HG03558 (cell line): Measurements from ENCODE around the gene IFI35.

Source experiments
- ATAC-seq: cut with Tn5 transposase; IDR thresholded peaks from one replicate; pipeline ENCODE4 v1.9.1; 2021; ENCODE audit warnings: moderate number of reproducible peaks; ENCODE audit not compliant: unreplicated experiment; ENCODE audit errors: extremely low read depth

IFI35 gene

DNA sequence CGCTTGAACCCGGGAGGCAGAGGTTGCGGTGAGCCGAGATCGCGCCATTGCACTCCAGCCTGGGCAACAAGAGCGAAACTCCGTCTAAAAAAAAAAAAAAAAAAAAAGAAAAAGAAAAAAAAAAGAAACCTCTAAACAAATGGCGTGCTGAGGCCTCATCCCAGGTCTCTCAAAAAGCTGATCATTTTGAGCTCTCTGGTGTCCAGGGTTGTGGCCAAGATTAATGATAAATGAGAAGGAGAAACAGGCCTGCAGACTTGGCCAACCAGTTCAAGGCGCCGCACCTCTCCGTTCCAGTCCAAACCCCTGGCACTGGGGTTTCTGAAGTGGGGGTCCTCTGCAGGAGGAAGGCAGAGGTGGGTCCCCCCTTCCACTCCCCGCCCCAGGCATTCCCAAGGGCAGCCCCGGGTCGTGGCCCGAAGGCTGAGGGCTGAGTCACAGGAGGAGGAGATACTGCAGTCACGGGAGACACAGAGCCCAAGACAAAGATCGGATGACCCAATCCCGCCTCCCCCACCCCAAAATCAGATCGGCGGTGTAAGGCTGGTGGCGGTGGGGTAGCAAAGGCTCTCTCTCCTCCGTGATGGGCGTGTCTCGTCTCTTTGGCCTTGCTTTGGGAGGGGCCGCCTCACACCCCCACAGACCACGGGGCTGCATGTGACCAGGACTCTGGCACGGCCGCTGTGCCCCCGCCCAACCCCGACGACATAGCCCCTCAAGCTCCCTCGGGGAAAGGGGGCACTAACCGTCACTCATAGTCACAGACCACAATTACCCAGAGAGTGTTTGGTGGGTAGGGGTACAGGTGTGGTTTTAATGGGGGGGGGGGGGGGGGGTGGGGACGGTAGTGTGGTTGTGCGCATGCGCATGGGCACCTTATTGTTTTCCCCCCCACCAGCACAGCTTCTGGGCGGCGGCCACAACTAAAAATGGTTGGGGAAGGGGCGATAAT lies 14.5 kb downstream of the IFI35 start:
- ATAC-seq, result no peak

DNA sequence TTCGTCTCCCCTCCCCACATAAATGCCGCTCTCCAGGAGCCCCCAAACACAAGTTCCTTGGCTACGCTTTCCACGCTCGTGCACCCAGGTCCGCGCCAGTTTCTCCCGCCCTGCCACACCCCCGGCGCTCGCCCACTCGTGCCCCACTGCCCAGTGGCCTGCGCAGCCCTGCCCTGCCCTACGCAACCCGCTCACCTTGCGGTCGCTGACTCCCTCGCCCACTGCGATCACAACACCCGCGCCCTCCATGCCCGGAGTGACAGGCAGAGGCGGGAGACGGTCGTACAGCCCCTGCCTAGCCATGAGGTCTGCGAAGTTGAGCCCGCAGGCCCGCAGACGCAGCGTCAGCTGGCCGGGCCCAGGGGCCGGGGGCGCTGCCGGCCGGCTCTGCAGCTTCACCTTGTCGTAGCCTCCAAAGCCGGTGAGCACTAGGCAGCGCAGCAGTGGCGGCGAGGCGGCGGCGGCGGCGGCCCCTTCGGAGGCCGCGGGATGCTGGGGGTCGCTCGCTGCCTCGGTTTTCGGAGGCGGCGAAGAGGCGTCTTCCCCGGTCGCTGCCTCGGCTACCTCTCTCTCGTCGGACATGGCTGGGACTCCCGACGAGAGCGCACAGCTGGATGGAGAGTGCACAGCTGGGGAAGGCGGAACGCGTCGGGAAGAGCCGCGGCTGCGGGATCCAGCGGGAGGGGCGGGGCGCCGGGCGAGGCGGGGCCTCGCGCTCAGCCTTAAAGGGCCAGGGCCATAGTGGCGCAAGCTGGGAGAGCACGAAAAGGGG lies 15.3 kb downstream of the IFI35 start, which contains the start of gene VAT1:
VAT1 (minus strand) TSS at position 645 of the 772 bp plus-strand sequence; CDS start at position 582, 63 bp downstream.
- ATAC-seq, result no peak

DNA sequence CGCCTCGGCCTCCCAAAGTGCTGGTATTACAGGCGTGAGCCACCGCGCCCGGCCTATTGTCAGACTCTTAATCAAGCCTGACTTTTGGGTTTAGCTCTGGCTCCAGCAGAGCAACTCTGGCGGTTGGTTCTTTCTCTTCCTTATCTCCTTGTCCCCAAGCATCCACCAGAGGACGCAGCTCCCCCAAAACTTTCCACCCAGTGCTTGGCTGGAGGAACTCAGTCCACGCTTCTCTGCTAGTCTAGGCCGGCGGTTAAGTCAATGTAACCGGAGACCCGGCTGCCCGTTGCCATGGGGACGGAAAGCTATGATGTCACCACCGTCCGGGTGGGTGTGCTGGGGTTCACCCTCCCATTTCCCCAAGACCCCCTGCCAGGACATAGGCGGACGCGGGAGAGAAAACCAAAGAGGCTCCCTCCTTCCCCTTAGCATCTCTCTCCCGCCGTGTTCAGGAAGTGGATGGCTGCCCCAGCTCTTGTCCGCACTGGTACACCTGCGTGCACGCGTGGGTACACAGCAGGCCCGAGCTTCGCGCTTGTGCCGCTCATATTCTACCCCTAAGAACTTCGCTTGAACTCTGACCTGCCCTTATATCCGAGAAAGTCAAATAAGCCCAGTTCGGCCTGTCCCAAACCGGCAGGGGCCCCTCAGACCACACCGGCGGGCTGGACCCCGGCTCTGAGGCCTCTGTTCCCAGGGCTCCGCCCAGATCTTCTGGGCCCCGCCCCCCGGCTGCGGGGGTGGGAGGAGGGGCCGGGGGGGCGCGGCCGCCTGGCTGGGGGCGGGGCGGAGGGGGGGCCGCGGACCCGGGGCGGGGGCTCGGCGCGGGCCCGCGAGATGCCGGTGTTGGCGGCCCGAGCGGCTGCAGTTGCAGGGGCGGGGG lies 18.1 kb downstream of the IFI35 start, which contains the start of gene RND2:
RND2 (plus strand) TSS at position 825 of the 883 bp plus-strand sequence. CDS start 117 bp downstream, outside the sequence.
- no peak for ATAC-seq

DNA sequence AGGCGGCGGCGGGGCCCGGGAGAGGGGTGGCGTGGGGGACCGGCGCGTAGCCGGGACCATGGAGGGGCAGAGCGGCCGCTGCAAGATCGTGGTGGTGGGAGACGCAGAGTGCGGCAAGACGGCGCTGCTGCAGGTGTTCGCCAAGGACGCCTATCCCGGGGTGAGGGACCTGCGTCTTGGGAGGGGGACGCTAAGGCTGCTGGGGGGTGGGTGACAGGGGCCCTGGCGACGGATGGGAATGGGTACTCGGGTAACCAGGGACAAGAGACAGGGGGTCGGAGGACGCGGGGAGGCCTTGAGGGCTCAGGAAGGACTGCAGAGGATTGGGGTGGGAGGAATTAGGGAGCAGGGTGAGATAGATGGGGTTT lies 18.7 kb downstream of the IFI35 start:
- ATAC-seq, result no peak

DNA sequence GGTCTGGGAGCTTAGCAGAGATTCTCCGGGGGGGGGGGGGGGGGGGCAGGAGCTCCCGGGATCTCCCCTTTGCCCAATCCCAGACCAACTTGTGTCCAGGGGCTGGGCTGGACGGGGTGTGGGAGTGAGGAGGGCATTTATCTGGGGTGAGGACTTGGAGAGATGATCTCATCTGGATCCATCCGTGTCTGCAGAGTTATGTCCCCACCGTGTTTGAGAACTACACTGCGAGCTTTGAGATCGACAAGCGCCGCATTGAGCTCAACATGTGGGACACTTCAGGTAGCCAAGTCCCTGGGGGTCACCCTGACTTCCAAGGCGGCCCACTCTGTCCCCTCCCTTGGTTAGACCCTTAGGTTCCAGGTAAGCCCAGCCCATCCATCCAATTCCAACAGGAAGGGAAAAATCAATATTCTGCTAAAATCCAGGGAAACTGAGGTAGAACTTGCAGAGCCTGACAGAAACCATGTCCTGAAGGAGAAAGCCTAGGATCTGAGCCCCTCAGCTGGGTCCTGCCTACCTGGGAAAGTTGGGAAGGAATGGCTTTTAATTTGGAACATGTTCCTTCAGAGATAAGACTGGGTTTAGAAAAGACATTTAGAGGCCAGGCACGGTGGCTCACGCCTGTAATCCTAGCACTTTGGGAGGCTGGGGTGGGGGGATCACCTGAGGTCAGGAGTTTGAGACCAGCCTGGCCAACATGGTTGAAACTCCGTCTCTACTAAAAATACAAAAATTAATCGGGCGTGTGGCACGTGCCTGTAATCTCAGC lies 19.4 kb downstream of the IFI35 start:
- no peak for ATAC-seq

DNA sequence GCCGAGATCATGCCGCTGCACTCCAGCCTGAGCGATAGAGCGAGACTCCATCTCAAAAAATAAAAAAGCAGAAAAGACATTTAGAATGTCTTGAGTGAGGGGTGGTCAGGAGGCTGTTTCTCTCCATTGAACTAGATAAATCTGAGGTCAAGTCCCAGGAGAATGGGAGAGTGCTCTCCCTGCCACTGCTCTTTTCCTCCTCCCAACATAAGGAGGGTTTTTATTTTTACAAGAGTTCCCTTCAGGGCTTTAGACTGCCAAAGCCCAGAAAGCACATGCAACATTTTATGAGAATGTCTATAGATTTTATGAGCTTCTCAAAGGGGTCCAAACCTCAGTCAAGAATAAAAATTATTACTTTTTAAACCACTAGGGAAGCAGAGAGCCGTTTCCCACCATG lies 20.0 kb downstream of the IFI35 start:
- no peak for ATAC-seq

DNA sequence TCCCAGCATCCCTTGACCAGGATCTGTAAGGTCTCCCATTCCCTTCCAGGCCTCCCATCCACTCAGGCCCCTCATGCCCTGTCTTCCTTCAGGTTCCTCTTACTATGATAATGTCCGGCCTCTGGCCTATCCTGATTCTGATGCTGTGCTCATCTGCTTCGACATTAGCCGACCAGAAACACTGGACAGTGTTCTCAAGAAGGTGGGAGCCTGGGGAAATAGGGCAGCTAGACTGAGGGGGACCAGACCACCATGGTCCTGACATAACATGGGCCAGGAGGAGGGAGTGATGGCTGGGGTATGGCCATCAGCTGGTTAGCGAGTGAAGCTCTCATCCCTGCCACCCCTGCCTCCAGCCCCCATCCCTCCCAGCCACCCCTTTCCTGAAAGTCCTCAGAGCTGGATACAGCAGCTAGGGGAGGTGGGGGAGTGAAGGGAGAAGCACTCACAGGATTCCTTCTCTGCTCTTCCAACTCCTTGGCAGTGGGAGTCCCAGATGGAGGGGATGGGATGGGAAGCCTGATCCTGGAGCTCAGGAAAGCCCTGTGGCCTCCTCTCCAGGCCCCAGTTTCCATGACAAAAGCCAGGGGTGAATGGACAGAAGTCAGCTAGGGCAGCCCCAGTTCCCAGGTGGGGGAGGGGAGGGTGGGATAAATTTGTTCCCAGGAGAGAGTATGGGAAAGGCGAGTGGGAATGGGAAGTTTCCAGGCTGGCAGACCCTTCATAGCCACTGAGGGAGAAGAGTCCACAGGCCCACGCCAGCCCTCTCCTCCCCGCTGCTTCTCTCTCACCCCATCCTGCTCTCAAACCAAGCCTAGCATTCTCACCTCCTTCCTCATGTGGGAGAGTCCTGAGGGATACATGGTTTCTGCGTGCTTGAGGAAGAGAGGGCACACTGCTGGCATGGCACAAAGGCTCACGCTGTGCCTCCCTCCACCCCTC lies 20.8 kb downstream of the IFI35 start:
- ATAC-seq, result no peak

DNA sequence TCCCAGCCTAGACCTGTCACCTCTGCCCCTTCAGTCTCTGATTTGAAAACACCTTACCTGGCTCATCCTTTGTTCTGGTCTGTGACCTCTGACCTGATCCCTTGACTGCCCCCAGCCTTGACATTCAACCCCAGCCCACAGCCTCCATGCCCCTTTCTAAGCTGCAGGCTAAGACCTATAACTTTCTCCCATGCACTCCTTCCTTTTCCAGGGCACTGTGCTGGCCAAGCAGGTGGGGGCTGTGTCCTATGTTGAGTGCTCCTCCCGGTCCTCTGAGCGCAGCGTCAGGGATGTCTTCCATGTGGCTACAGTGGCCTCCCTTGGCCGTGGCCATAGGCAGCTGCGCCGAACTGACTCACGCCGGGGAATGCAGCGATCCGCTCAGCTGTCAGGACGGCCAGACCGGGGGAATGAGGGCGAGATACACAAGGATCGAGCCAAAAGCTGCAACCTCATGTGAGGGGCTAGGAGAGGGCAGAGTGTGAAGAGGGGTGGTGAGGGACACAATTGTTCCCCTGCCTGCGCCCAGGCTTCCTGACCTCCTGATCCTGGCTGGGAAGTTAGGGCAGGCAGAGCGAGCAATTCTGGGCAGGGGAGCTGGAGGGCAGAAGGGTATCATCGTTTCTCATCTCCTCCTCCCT lies 21.8 kb downstream of the IFI35 start:
- ATAC-seq, result no peak

DNA sequence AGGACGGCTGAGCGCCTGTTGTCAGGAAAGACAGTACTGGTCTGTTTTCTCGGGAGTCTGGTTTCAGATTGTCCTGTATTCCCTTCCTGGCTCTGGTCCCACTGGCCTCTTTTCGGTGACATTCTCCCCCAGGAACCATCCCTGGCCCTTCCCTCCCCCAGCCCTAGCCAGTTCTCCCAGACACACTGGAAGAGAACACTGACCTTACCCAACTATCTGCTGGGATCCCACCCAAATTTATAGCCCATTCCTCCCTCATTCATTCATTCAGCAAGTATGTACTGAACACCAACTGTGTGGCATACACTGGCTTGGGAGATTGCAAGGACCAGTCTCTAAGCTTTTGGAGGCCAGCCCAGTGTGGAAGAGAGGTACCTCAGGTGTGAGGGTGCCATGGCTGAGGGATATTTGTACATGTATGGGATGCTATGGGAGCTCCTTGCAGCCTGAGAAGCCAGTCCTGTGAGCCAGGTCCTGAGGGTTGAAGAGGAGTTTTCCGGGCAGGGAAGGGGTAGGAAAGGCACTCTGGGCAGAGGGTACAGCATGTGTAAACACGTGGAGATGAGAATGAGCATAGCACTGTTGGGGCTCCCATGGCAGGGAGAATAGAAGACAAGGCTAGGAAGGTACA lies 23.7 kb downstream of the IFI35 start:
- no peak for ATAC-seq

DNA sequence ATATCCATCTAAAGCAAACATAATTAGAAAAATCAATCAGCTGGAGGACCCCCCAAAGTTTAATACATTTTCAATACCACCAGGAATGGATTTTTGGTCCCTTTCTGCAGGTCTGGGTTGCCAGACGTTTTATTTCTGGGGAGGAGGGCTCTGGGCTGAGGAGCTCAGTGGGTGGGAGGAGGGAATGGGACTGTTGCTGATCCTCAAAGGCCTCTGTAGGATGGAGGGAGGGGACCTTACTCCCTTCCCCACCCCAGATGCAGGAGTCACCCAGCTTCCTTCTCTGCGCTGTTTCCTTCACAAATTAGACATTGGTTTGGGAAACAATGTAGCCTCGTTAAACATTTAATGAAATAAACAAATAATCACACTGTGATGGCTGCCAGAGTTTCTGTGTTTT lies 25.1 kb downstream of the IFI35 start:
- no peak for ATAC-seq

DNA sequence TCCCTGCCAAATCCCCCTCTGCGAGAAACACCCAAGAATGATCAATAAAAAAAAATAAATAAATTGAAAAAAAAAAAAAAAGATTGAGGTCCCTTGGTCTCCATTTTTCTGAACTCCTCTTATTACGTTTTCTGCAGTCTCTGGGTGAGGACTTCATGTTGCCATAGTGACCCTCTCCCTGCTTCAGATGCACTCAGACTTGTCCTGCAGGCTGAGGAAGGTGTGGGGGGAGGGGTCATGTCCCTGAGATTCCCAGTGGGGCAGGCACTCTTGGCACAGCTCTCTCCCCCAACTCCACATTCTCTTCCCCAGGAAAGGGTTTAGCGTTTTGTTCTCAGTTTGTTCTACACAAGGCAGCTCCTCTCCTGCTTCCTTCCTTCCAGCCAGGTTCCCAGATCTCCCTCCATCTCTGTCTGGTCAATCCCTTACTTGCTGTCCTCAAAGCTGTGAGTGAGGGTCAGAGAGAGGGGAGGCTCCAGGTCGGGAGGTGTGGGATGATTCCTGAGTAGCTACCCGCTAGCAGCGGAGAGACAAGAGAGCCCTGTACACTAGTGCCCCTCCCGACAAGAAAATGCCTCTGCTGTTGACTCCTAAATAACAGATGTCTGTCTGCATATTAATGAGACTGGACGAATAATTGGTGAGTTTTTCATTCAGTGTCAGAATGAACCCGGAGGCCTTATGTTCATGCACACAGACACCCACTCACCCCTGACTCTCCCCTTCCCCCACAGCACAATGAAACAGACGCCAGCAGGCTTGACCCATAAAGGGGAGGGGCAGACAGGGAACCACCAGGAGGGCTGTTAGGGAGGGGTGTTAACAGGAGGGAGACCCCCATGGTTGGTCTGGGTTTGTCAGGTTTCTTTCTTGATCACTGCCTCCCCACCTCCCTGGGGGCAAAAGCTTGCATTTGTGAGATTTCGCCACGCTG lies 27.6 kb downstream of the IFI35 start:
- ATAC-seq, result no peak

DNA sequence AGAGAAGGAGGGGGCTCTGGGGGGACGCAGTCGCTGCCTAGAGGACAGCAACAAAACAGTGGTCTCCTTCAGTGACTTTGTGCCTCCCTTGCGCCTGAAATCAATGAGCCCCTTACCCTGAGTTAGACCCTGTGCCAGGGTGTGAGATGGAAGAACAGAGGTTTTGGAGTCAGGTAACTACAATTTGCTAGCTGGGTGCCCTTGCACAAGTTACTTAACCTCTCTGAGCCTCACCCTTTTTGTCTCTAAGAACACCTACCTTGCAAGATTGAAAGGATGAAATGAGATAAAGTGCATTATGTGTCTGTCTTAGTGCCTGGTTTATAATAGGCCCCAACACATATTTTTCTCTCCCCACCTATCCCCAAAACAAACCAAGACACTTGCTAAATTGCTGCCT lies 28.3 kb downstream of the IFI35 start:
- no peak for ATAC-seq

DNA sequence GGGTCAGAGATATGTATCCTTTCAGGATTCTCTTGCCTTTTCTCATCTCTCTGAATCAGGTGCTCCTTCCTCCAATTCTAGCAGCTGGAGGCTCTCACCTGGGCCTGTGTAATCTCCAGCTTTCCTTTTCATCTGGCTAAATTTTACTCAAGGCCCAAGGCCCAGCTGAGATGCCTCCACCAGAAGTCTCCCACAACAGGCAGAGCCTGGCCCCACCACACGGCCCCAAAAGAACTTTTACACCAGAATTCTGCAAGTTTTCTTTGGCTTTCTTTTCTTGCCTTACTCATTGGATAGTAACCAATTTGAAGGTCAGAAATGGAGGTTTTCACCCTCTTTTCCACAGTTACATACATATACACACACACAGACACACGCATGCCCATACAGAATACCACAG lies 33.1 kb downstream of the IFI35 start:
- ATAC-seq, result no peak

DNA sequence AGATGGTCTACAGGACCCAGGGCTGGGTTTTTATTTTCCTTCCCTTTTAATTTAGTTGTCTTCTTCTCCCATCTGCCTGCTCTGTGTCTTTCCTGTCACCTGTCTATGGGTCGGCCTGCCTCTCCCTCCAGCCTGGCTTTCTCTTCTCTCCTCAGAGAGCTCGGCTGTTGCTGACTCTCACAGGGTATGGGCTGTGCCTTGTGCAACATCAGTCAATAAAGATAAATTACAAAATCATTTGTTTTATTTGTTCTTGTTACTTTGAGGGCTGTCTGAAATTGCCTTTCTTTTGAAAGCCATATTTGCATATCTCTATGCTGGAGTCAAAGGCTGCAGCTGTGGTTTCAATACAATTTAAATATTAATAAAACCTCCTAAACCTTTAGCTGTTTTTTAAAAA lies 34.1 kb downstream of the IFI35 start:
- no peak for ATAC-seq

DNA sequence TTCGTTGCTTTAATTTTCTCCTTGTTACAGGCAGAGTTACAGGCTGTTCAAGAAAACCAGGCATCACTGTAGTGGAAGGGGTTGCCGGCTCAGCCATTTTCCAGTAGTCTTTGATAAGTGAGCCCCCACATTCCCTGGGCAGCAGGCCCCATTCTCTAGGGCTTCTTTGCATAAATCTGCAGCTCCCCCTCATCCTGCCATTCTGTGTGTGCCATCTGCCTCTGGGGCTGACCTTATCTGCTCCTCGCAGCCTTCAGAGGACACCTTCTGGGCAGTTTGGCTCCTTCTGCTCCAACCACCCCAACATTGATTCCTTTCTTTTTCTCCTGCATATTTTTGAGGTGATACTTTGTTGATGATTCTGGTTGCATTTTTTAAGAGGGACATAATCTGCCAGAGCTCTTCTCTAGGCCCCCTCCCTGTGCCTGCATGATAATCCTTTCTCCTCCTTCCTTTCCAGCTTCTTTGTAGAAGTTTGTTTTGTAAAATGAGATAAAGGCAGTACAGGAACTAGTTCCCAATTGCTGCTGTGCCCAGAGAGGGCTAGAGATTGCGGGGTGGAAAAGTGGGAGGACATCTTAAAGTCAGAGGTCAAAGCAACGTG lies 35.5 kb downstream of the IFI35 start:
- ATAC-seq, result no peak

DNA sequence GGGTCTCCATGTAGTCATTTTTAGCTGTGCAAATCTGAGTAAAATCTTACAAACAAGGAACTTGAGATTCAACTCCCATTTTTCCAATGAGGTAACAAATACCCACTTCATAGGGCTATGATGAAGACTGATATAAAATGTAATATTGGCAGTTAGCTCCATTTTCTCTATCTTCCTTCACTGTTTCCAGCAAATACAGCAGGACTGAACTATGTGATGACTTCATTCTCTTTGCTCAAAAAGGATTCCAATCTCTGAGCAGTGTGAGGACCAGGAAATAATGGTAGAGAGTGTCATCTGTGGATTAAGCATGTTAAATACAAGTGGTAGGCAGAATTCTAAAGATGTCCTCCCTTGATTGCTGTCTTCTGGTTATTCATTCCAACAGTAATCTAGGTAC lies 36.7 kb downstream of the IFI35 start:
- no peak for ATAC-seq
